Measurements from ENCODE around the gene KDM2A.
"Not testable (repeated sequence)": the region's sequence is repeated elsewhere in the genome, so short reads cannot be mapped to it uniquely, and the experiment has no call there.

The KDM2A gene

GRCh38 chr11:67117672-67118180 lies 1.3 kb upstream of the KDM2A start:
- DNase-seq (ENCODE audit: low read depth): no peak

GRCh38 chr11:67118181-67118766 lies 789 bp upstream of the KDM2A start:
- DNase-seq (ENCODE audit: low read depth): no peak

- DNase-seq (ENCODE audit: low read depth): peak; percentile 6
These were observed 725 bp downstream of the KDM2A start for GRCh38 chr11:67119585-67120391.

- no peak for DNase-seq (ENCODE audit: low read depth)
These were observed 1.4 kb downstream of the KDM2A start for GRCh38 chr11:67120456-67120855.

GRCh38 chr11:67120881-67121710 lies 2.0 kb downstream of the KDM2A start:
- DNase-seq (ENCODE audit: low read depth): no peak

GRCh38 chr11:67123801-67124200 lies 4.7 kb downstream of the KDM2A start:
- DNase-seq (ENCODE audit: low read depth): not testable (repeated sequence)

- DNase-seq (ENCODE audit: low read depth): not testable (repeated sequence)
These were observed 7.2 kb downstream of the KDM2A start for GRCh38 chr11:67126243-67126642.

GRCh38 chr11:67126986-67127385 lies 7.9 kb downstream of the KDM2A start:
- DNase-seq (ENCODE audit: low read depth): no peak

- not testable (repeated sequence) for DNase-seq (ENCODE audit: low read depth)
These were observed 11.8 kb downstream of the KDM2A start for GRCh38 chr11:67130861-67131260.

- DNase-seq (ENCODE audit: low read depth): no peak
These were observed 17.1 kb downstream of the KDM2A start for GRCh38 chr11:67136156-67136555.

- no peak for DNase-seq (ENCODE audit: low read depth)
These were observed 19.9 kb downstream of the KDM2A start for GRCh38 chr11:67138922-67139321.

GRCh38 chr11:67146516-67147226 lies 27.6 kb downstream of the KDM2A start:
- no peak for DNase-seq (ENCODE audit: low read depth)

- no peak for DNase-seq (ENCODE audit: low read depth)
These were observed 34.9 kb downstream of the KDM2A start for GRCh38 chr11:67153971-67154370.

GRCh38 chr11:67154726-67155125 lies 35.7 kb downstream of the KDM2A start:
- no peak for DNase-seq (ENCODE audit: low read depth)

- DNase-seq (ENCODE audit: low read depth): no peak
These were observed 38.6 kb downstream of the KDM2A start for GRCh38 chr11:67157691-67158090.

- DNase-seq (ENCODE audit: low read depth): no peak
These were observed 39.2 kb downstream of the KDM2A start for GRCh38 chr11:67158221-67158620.

- DNase-seq (ENCODE audit: low read depth): no peak
These were observed 41.0 kb downstream of the KDM2A start for GRCh38 chr11:67160045-67160444.

GRCh38 chr11:67160872-67161783 lies 42.1 kb downstream of the KDM2A start:
- no peak for DNase-seq (ENCODE audit: low read depth)

- DNase-seq (ENCODE audit: low read depth): no peak
These were observed 43.9 kb downstream of the KDM2A start for GRCh38 chr11:67163006-67163405.

GRCh38 chr11:67165623-67166022 lies 46.6 kb downstream of the KDM2A start:
- DNase-seq (ENCODE audit: low read depth): no peak

- DNase-seq (ENCODE audit: low read depth): no peak
These were observed 48.0 kb downstream of the KDM2A start for GRCh38 chr11:67167091-67167490.
